ENCODE data around the gene DGKI. TPM values are rescaled to one million over a fixed set of nuclear protein-coding genes. Genes with fewer than 3 reads are reported as not detected.

Gene DGKI
- total and polyA plus RNA-seq, 10 donors = 0.03 to 1.0 (median 0.45) TPM

- WGBS, 5 donors = 70 to 83% (median 74%) methylated on average over 3 of the region's 3 CpGs
- no peak for DNase-seq
- Histone ChIP-seq H3K27ac (no peak overlapping the region), H3K4me1 (no peaks in the 10 kb centered on the region), H3K27me3 (replicated peaks in 1 of 7) (no peaks in the 10 kb centered on the region), H3K36me3 (no peaks in the 10 kb centered on the region), H3K4me3 (no peak overlapping the region), H3K9me3 (no peaks in the 10 kb centered on the region)
- TF ChIP-seq CTCF (IDR thresholded peaks at IDR 0.05 in 8 of 11, conservative IDR thresholded peaks at IDR 0.05 in 3 of 11) (no peak), POLR2A (IDR thresholded peaks at IDR 0.05) (no peak), POLR2AphosphoS5 (IDR thresholded peaks at IDR 0.05) (no peak)
- intact Hi-C loops (cut with DNase I; ENCODE audit: low total_unique reads) = no loop called here
Measured at GRCh38 chr7:137674048-137674447, 172.7 kb downstream of the DGKI start.

GRCh38 chr7:137671920-137672319 lies 174.9 kb downstream of the DGKI start:
- intact Hi-C loops (cut with DNase I; ENCODE audit: low total_unique reads) = no loop called here
- Histone ChIP-seq H3K9me3 (no peaks in the 10 kb centered on the region), H3K4me3 (no peak overlapping the region), H3K27ac (no peak overlapping the region), H3K4me1 (no peaks in the 10 kb centered on the region), H3K36me3 (no peaks in the 10 kb centered on the region), H3K27me3 (replicated peaks in 1 of 7) (peaks cover 0 to 10% (median 0%) of the 10 kb centered on the region in 7 donors)
- DNase-seq = no peak
- 85 to 90% (median 88%) methylated on average over 5 of the region's 5 CpGs for WGBS, 5 donors
- TF ChIP-seq POLR2AphosphoS5 (IDR thresholded peaks at IDR 0.05) = no peak
- no peak for TF ChIP-seq CTCF (IDR thresholded peaks at IDR 0.05 in 8 of 11, conservative IDR thresholded peaks at IDR 0.05 in 3 of 11)
- TF ChIP-seq POLR2A (IDR thresholded peaks at IDR 0.05) = no peak

- H3K27ac ChIP-seq = no peak overlapping the region
- intact Hi-C loops (cut with DNase I; ENCODE audit: low total_unique reads) = no loop called here
- WGBS, 5 donors = 75 to 88% (median 77%) methylated on average over 7 of the region's 7 CpGs
- no peak overlapping the region for H3K4me3 ChIP-seq
- no peaks in the 10 kb centered on the region for H3K4me1 ChIP-seq
- no peak for DNase-seq
- H3K9me3 ChIP-seq = no peaks in the 10 kb centered on the region
- no peak for TF ChIP-seq CTCF (IDR thresholded peaks at IDR 0.05 in 8 of 11, conservative IDR thresholded peaks at IDR 0.05 in 3 of 11)
- no peak for TF ChIP-seq POLR2AphosphoS5 (IDR thresholded peaks at IDR 0.05)
- TF ChIP-seq POLR2A (IDR thresholded peaks at IDR 0.05) = no peak
- no peaks in the 10 kb centered on the region for H3K36me3 ChIP-seq
- H3K27me3 ChIP-seq (replicated peaks in 1 of 7) = peaks cover 0 to 10% (median 0%) of the 10 kb centered on the region in 7 donors
Measured at GRCh38 chr7:137670222-137671064, 176.3 kb downstream of the DGKI start.

GRCh38 chr7:137669706-137670105 lies 177.1 kb downstream of the DGKI start:
- no peak overlapping the region for H3K27ac ChIP-seq
- TF ChIP-seq POLR2A (IDR thresholded peaks at IDR 0.05) (no peak), POLR2AphosphoS5 (IDR thresholded peaks at IDR 0.05) (no peak), CTCF (IDR thresholded peaks at IDR 0.05 in 8 of 11, conservative IDR thresholded peaks at IDR 0.05 in 3 of 11) (no peak)
- intact Hi-C loops (cut with DNase I; ENCODE audit: low total_unique reads) = no loop called here
- H3K4me1 ChIP-seq = no peaks in the 10 kb centered on the region
- DNase-seq = no peak
- H3K4me3 ChIP-seq = no peak overlapping the region
- H3K9me3 ChIP-seq = no peaks in the 10 kb centered on the region
- 39 to 61% (median 44%) methylated on average over 2 of the region's 2 CpGs for WGBS, 5 donors
- H3K36me3 ChIP-seq = no peaks in the 10 kb centered on the region
- H3K27me3 ChIP-seq (replicated peaks in 1 of 7) = peaks cover 0 to 10% (median 0%) of the 10 kb centered on the region in 7 donors

Data from spleen (tissue), 11 donors.